HepG2 (cell line): ENCODE results near the gene ARPIN. TPM values are rescaled to one million over a fixed set of nuclear protein-coding genes. Genes with fewer than 3 reads are reported as not detected.

Experiments used
- ARID4A ChIP-seq: sonication (generic); formaldehyde crosslinking; IDR thresholded peaks from 2 replicates; pipeline ENCODE4 v1.5.0; 2020; ENCODE audit warnings: mild to moderate bottlenecking, missing genetic modification reagents, borderline replicate concordance
- IKZF1 ChIP-seq: fragments of 450-650 bp; IDR thresholded peaks from 2 replicates; pipeline ENCODE4 v1.7.1; 2016
- KMT2A ChIP-seq: sonication (generic); formaldehyde crosslinking; IDR thresholded peaks from 2 replicates; pipeline ENCODE4 v1.4.0; 2020; ENCODE audit warnings: missing genetic modification reagents
- MEF2D ChIP-seq: sonication (generic); formaldehyde crosslinking; IDR thresholded peaks from 2 replicates; pipeline ENCODE4 v1.5.1; 2020; ENCODE audit warnings: mild to moderate bottlenecking, missing genetic modification reagents
- MTF1 ChIP-seq: sonication (generic); formaldehyde crosslinking; IDR thresholded peaks from 2 replicates; pipeline ENCODE4 v1.5.0; 2020; ENCODE audit warnings: missing genetic modification reagents
- PHF21A ChIP-seq: sonication (generic); formaldehyde crosslinking; IDR thresholded peaks from 2 replicates; pipeline ENCODE4 v1.5.0; 2020; ENCODE audit warnings: mild to moderate bottlenecking, missing genetic modification reagents
- ZNF558 ChIP-seq: sonication (generic); formaldehyde crosslinking; IDR thresholded peaks from 2 replicates; pipeline ENCODE4 v1.9.0; 2022; ENCODE audit warnings: mild to moderate bottlenecking, missing genetic modification reagents, borderline replicate concordance
- ZNF687 ChIP-seq: sonication (generic); formaldehyde crosslinking; IDR thresholded peaks from 2 replicates; pipeline ENCODE4 v1.5.1; 2020; ENCODE audit warnings: mild to moderate bottlenecking, missing genetic modification reagents, moderate library complexity
- polyA plus RNA-seq, 8 experiments: library from polyadenylated mRNA; depleted of rRNA in 3 of 8; stranded (reverse) in 7 of 8; unstranded in 1 of 8; fragments of >200 nt; fragmentation: Illumina TruSeq in 4 of 8; extraction: Trizol in 4 of 8; gene quantifications; 2 replicates each; pipeline versions ENCODE4 v1.2.1 to v1.2.3, GENCODE V29; 2011 to 2016; ENCODE audit warnings: low read depth in 4 of 8, missing spikeins in 1 of 8, mixed read lengths in 1 of 8; ENCODE audit not compliant: insufficient read depth in 1 of 8
- total RNA-seq, 5 experiments: library from RNA; depleted of rRNA; stranded (reverse); fragments of >200 nt; fragmentation: Illumina TruSeq; extraction: Trizol; gene quantifications; 2 replicates each; pipeline ENCODE4 v1.2.3, GENCODE V29; 2016; ENCODE audit warnings: low read depth in 1 of 5
- TF ChIP-seq, protein P1 (sequence below): sonication (generic); formaldehyde crosslinking; IDR thresholded peaks from 2 replicates; pipeline ENCODE4 v1.4.0; 2020; ENCODE audit warnings: missing genetic modification reagents
- TF ChIP-seq, protein P2 (sequence below): sonication (generic); formaldehyde crosslinking; IDR thresholded peaks from 2 replicates; pipeline ENCODE4 v1.4.0; 2020; ENCODE audit warnings: missing genetic modification reagents
- TF ChIP-seq, protein P3 (sequence below): IDR thresholded peaks from 2 replicates; pipeline ENCODE4 v1.6.1; 2012; ENCODE audit warnings: low read depth, low read length, improper control_type of control experiment

Gene ARPIN
- total and polyA plus RNA-seq, 2 of the 13 experiments (the other 11 are each of a cell fraction or from before 2014, with no cell fraction given), result 2.8 to 5.0 TPM

DNA sequence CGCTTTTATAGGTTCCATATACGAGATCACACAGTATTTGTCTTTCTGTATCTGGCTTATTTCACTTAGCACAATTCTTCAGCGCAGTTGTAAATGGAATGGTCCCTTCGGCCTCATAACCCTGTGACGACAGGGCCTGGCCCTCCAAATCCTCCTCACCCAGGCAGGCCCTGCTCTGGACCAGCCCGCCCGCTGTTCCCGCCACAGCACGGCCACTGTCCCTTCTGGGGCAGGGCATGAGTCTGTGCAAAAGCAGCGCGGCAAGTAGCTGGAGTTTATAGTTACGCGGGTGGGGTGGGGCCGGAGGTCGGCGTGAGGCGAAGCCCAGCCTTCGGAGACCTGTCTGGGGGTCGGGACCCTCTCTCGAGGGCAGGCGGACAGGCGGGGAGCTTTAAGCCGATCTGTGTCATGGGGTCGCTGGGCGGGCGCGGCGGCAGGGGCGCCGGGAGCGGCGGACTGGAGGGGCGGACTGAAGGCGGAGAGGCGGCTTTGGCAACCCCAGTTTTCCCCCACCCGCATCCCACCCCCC is 543 bp downstream of the ARPIN start (continued):
- TF ChIP-seq MTF1 (no peak), KMT2A (CRISPR knock-in tag) (peak; percentile 22; the same call in 1 of the 2 replicates), ZNF687 (CRISPR knock-in tag) (peak; percentile 88), PHF21A (peak; percentile 40; the same call in 1 of the 2 replicates), ARID4A (no peak), MEF2D (CRISPR knock-in tag) (no peak), ZNF558 (CRISPR knock-in tag) (peak; percentile 89; the same call in 1 of the 2 replicates), IKZF1 (no peak)
- TF ChIP-seq, protein P1, sequence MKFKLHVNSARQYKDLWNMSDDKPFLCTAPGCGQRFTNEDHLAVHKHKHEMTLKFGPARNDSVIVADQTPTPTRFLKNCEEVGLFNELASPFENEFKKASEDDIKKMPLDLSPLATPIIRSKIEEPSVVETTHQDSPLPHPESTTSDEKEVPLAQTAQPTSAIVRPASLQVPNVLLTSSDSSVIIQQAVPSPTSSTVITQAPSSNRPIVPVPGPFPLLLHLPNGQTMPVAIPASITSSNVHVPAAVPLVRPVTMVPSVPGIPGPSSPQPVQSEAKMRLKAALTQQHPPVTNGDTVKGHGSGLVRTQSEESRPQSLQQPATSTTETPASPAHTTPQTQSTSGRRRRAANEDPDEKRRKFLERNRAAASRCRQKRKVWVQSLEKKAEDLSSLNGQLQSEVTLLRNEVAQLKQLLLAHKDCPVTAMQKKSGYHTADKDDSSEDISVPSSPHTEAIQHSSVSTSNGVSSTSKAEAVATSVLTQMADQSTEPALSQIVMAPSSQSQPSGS (CRISPR knock-in tag), result no peak
- TF ChIP-seq, protein P2, sequence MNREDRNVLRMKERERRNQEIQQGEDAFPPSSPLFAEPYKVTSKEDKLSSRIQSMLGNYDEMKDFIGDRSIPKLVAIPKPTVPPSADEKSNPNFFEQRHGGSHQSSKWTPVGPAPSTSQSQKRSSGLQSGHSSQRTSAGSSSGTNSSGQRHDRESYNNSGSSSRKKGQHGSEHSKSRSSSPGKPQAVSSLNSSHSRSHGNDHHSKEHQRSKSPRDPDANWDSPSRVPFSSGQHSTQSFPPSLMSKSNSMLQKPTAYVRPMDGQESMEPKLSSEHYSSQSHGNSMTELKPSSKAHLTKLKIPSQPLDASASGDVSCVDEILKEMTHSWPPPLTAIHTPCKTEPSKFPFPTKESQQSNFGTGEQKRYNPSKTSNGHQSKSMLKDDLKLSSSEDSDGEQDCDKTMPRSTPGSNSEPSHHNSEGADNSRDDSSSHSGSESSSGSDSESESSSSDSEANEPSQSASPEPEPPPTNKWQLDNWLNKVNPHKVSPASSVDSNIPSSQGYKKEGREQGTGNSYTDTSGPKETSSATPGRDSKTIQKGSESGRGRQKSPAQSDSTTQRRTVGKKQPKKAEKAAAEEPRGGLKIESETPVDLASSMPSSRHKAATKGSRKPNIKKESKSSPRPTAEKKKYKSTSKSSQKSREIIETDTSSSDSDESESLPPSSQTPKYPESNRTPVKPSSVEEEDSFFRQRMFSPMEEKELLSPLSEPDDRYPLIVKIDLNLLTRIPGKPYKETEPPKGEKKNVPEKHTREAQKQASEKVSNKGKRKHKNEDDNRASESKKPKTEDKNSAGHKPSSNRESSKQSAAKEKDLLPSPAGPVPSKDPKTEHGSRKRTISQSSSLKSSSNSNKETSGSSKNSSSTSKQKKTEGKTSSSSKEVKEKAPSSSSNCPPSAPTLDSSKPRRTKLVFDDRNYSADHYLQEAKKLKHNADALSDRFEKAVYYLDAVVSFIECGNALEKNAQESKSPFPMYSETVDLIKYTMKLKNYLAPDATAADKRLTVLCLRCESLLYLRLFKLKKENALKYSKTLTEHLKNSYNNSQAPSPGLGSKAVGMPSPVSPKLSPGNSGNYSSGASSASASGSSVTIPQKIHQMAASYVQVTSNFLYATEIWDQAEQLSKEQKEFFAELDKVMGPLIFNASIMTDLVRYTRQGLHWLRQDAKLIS (CRISPR knock-in tag), result no peak
- TF ChIP-seq, protein P3, sequence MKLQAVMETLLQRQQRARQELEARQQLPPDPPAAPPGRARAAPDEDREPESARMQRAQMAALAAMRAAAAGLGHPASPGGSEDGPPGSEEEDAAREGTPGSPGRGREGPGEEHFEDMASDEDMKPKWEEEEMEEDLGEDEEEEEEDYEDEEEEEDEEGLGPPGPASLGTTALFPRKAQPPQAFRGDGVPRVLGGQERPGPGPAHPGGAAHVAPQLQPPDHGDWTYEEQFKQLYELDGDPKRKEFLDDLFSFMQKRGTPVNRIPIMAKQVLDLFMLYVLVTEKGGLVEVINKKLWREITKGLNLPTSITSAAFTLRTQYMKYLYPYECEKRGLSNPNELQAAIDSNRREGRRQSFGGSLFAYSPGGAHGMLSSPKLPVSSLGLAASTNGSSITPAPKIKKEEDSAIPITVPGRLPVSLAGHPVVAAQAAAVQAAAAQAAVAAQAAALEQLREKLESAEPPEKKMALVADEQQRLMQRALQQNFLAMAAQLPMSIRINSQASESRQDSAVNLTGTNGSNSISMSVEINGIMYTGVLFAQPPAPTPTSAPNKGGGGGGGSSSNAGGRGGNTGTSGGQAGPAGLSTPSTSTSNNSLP, result no peak
